Measurements from ENCODE around the gene PCCB. TPM values are rescaled to one million over a fixed set of nuclear protein-coding genes. Genes with fewer than 3 reads are reported as not detected.

The PCCB gene
- total RNA-seq, 3 donors from 2014 or later (not counting 1 experiment from before 2014, with no cell fraction given) = 17.7 to 19.9 (median 17.8) TPM

DNA sequence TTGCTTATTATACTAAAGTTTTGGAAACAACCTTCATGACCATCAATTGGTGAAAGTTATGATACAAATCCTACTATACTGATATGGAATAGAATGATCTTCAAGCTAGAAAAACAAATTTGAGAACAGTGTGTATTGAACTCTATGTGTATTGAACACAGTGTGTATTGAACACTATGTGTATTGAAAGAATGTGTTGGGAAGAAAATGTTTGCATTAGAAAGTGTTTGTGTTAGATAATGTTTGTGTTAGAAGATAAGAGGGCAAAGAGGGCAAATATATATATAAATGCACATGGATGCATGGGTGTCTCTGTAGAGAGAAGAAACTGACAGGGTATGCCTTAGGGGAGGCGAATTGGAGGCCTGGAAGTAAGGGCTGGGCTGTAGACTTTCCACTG is 42.4 kb downstream of the PCCB start:
- H3K4me3 ChIP-seq (ENCODE audit: low read length) = no peak overlapping the region
- H3K9me3 Mint-ChIP-seq = no peaks in the 10 kb centered on the region
- no peaks in the 10 kb centered on the region for H3K27me3 Mint-ChIP-seq (ENCODE audit: low read depth in 2 of 2)
- no peak overlapping the region for H3K4me3 Mint-ChIP-seq
- intact Hi-C loops (cut with micrococcal nuclease) = no loop called here
- DNase-seq (no peak), ATAC-seq (no peak)
- TF ChIP-seq, protein P1, sequence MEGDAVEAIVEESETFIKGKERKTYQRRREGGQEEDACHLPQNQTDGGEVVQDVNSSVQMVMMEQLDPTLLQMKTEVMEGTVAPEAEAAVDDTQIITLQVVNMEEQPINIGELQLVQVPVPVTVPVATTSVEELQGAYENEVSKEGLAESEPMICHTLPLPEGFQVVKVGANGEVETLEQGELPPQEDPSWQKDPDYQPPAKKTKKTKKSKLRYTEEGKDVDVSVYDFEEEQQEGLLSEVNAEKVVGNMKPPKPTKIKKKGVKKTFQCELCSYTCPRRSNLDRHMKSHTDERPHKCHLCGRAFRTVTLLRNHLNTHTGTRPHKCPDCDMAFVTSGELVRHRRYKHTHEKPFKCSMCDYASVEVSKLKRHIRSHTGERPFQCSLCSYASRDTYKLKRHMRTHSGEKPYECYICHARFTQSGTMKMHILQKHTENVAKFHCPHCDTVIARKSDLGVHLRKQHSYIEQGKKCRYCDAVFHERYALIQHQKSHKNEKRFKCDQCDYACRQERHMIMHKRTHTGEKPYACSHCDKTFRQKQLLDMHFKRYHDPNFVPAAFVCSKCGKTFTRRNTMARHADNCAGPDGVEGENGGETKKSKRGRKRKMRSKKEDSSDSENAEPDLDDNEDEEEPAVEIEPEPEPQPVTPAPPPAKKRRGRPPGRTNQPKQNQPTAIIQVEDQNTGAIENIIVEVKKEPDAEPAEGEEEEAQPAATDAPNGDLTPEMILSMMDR (IDR thresholded peaks at IDR 0.05) = no peak
- WGBS (ENCODE audit: insufficient coverage) = no CpG with 5 or more reads among the region's 1 CpG
- no peaks in the 10 kb centered on the region for H3K27me3 ChIP-seq (ENCODE audit: control insufficient read depth, insufficient read depth, low read length)
- peaks cover 26% of the 10 kb centered on the region for H3K36me3 ChIP-seq (ENCODE audit: control insufficient read depth, insufficient read depth, low read length)
- no peak overlapping the region for H3K27ac ChIP-seq (ENCODE audit: low read length)
- H3K36me3 Mint-ChIP-seq = peaks cover 18% of the 10 kb centered on the region
- no peaks in the 10 kb centered on the region for H3K4me1 ChIP-seq (ENCODE audit: control insufficient read depth, insufficient read depth, low read length)
- H3K9me3 ChIP-seq (ENCODE audit: control insufficient read depth, insufficient read depth, low read length) = no peaks in the 10 kb centered on the region
- no peak overlapping the region for H3K27ac Mint-ChIP-seq
- peaks cover 9 to 11% of the 10 kb centered on the region in 2 donors for H3K4me1 Mint-ChIP-seq

DNA sequence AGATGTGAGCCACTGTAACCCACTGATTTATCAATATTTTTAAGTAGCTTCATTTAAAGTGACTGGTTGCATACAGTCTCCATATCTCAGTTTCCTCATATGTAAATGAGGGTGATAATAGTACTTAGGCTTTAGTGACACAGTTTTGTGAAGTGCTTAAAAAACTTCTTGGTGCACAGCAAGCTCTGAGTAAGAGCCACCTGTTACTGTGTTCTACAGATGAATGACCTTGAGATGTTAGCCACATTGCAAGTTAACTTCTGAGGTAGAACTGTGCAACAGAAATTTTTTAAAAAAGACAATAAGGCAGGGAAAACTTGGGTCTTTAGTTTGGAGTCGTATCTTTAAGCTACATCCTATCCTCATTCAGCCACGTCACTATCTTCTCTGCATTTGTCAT is 43.1 kb downstream of the PCCB start:
- no peaks in the 10 kb centered on the region for H3K27me3 ChIP-seq (ENCODE audit: control insufficient read depth, insufficient read depth, low read length)
- Mint-ChIP-seq H3K27ac (no peak overlapping the region), H3K4me3 (no peak overlapping the region), H3K9me3 (no peaks in the 10 kb centered on the region), H3K27me3 (ENCODE audit: low read depth in 2 of 2) (no peaks in the 10 kb centered on the region), H3K36me3 (peaks cover 18% of the 10 kb centered on the region), H3K4me1 (peaks cover 9 to 11% of the 10 kb centered on the region in 2 donors)
- ATAC-seq (no peak), DNase-seq (no peak)
- 100% methylated on average over 2 of the region's 2 CpGs for WGBS (ENCODE audit: insufficient coverage)
- H3K9me3 ChIP-seq (ENCODE audit: control insufficient read depth, insufficient read depth, low read length) = no peaks in the 10 kb centered on the region
- TF ChIP-seq, protein P1 (IDR thresholded peaks at IDR 0.05) = no peak
- H3K4me3 ChIP-seq (ENCODE audit: low read length) = no peak overlapping the region
- no peak overlapping the region for H3K27ac ChIP-seq (ENCODE audit: low read length)
- peaks cover 26% of the 10 kb centered on the region for H3K36me3 ChIP-seq (ENCODE audit: control insufficient read depth, insufficient read depth, low read length)
- intact Hi-C loops (cut with micrococcal nuclease) = no loop called here
- no peaks in the 10 kb centered on the region for H3K4me1 ChIP-seq (ENCODE audit: control insufficient read depth, insufficient read depth, low read length)

DNA sequence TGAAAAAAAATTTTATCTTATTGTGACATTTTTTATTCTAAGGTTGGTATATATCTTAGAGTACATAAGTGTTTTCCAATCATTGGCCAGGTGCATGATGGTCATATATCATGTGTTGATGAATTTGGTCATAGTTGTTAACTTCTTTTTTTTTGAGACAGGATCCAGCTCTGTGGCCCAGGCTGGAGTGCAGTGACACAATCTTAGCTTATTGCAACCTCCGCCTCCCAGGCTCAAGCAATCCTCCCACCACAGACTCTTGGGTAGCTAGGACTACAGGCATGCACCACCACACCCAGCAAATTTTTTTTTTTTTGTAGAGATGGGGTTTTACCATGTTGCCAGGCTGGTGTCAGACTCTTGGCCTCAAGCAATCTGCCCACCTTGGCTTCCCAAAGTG is 44.0 kb downstream of the PCCB start:
- peaks cover 26% of the 10 kb centered on the region for H3K36me3 ChIP-seq (ENCODE audit: control insufficient read depth, insufficient read depth, low read length)
- H3K27ac Mint-ChIP-seq = no peak overlapping the region

DNA sequence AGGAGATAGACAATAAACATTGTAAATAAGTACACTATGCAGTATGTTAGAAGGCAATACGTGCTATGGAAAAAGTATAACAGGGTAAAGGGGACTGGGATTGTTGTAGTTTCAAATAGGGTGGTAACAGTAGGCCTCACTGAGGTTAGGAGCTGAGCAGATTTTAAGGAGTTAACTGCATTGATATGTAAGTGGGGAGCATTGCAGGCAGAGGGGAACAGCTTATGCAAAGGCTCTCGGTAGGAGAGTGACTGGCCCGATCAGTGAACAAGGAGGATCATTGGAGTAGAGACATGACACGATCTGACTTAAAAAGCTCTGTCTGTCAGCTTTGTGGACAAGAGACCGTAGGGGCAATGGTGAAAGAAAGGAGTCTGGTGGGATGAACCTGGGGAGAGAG is 46.8 kb downstream of the PCCB start:
- H3K27me3 Mint-ChIP-seq (ENCODE audit: low read depth in 2 of 2) = no peaks in the 10 kb centered on the region
- TF ChIP-seq, protein P1 (IDR thresholded peaks at IDR 0.05) = no peak
- no peaks in the 10 kb centered on the region for H3K9me3 ChIP-seq (ENCODE audit: control insufficient read depth, insufficient read depth, low read length)
- no peaks in the 10 kb centered on the region for H3K4me1 Mint-ChIP-seq
- WGBS (ENCODE audit: insufficient coverage) = 97% methylated on average over 5 of the region's 5 CpGs
- DNase-seq (no peak), ATAC-seq (no peak)
- H3K4me3 Mint-ChIP-seq = no peak overlapping the region
- H3K27me3 ChIP-seq (ENCODE audit: control insufficient read depth, insufficient read depth, low read length) = no peaks in the 10 kb centered on the region
- H3K4me3 ChIP-seq (ENCODE audit: low read length) = no peak overlapping the region
- H3K9me3 Mint-ChIP-seq = no peaks in the 10 kb centered on the region
- peak overlapping the region in 1 of 2 donors; percentile 2 for H3K27ac Mint-ChIP-seq
- peaks cover 39% of the 10 kb centered on the region for H3K36me3 ChIP-seq (ENCODE audit: control insufficient read depth, insufficient read depth, low read length)
- H3K36me3 Mint-ChIP-seq = peaks cover 7% of the 10 kb centered on the region
- intact Hi-C loops (cut with micrococcal nuclease) = no loop called here
- no peaks in the 10 kb centered on the region for H3K4me1 ChIP-seq (ENCODE audit: control insufficient read depth, insufficient read depth, low read length)
- no peak overlapping the region for H3K27ac ChIP-seq (ENCODE audit: low read length)

More for the DNA sequence above, 44.0 kb downstream of the PCCB start:
- ATAC-seq (no peak), DNase-seq (no peak)
- Mint-ChIP-seq H3K4me1 (peaks cover 9 to 11% of the 10 kb centered on the region in 2 donors), H3K36me3 (peaks cover 18% of the 10 kb centered on the region), H3K4me3 (no peak overlapping the region), H3K9me3 (no peaks in the 10 kb centered on the region), H3K27me3 (ENCODE audit: low read depth in 2 of 2) (no peaks in the 10 kb centered on the region)
- intact Hi-C loops (cut with micrococcal nuclease) = no loop called here
- 100% methylated on average over 1 of the region's 1 CpG for WGBS (ENCODE audit: insufficient coverage)
- no peak overlapping the region for H3K27ac ChIP-seq (ENCODE audit: low read length)
- no peaks in the 10 kb centered on the region for H3K4me1 ChIP-seq (ENCODE audit: control insufficient read depth, insufficient read depth, low read length)
- TF ChIP-seq, protein P1 (IDR thresholded peaks at IDR 0.05) = no peak
- no peaks in the 10 kb centered on the region for H3K9me3 ChIP-seq (ENCODE audit: control insufficient read depth, insufficient read depth, low read length)
- no peaks in the 10 kb centered on the region for H3K27me3 ChIP-seq (ENCODE audit: control insufficient read depth, insufficient read depth, low read length)
- H3K4me3 ChIP-seq (ENCODE audit: low read length) = no peak overlapping the region
